ENCODE measurements around the gene FSD1.
"Not testable (repeated sequence)": the region's sequence is repeated elsewhere in the genome, so short reads cannot be mapped to it uniquely, and the experiment has no call there.

FSD1 gene

DNA sequence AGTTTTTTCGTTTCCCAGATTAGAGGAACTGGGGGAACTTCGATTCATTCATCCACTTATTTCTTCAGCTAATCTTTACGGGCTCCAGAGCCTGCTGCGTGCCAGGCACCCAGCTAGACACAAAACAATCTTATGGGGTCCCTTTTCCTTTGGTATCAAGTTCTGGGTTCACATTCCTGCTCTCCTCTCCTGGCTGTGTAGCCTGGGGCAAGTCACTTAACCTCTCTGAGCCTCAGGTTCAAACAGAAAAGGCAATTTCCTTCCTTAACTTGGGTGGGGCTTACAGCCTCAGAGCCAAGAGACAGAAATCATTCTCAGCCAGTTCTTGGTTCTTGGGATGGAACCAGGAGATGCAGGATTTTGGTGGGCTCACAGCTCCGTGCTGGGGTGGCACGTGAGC lies 19.4 kb upstream of the FSD1 start:
- no peak for DNase-seq (ENCODE audit: low read depth in 3 of 3)

DNA sequence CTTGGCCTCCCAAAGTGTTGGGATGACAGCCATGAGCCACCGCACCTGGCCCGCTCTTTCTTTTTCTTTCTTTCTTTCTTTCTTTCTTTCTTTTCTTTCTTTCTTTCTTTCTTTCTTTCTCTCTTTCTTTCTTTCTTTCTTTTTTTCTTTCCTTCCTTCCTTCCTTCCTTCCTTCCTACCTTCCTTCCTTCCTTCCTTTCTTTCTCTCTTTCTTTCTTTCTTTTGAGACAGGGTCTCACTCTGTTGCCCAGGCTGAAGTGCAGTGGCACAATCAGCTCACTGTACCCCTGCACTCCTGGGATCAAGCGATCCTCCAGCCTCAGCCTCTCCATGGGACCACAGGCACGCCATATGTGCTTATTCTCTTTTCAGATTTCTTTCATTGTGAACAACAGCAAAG lies 18.3 kb upstream of the FSD1 start:
- DNase-seq (ENCODE audit: low read depth in 3 of 3): not testable (repeated sequence)

DNA sequence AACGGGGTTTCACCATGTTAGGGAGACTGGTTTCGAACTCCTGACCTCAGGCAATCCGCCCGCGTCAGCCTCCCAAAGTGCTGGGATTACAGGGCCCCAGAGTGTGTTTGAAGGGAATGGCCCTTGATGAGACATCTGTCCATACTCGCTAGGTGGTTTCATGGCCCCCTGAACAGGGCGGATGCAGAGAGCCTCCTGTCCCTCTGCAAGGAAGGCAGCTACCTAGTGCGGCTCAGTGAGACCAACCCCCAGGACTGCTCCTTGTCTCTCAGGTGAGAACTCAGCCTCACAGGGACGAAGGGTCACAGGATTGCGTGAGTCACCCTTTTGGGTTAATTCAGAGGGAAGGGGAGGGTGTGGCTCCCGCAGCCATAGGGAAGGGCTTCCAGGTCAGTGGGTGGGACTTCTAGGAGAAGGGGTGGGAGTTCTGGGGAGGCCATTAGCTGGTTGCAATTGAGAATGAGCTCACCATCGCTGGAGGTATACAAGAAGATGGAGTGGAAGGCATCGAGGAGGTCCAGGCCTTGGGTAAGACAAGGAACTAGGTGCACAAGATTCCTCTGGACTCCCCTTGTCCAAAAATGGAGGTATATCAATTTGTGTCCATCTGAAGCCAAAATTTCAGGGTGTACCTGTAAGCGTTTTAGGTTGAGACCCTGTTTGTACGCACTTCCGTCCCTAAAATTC lies 16.2 kb upstream of the FSD1 start:
- DNase-seq (ENCODE audit: low read depth in 3 of 3): no peak

DNA sequence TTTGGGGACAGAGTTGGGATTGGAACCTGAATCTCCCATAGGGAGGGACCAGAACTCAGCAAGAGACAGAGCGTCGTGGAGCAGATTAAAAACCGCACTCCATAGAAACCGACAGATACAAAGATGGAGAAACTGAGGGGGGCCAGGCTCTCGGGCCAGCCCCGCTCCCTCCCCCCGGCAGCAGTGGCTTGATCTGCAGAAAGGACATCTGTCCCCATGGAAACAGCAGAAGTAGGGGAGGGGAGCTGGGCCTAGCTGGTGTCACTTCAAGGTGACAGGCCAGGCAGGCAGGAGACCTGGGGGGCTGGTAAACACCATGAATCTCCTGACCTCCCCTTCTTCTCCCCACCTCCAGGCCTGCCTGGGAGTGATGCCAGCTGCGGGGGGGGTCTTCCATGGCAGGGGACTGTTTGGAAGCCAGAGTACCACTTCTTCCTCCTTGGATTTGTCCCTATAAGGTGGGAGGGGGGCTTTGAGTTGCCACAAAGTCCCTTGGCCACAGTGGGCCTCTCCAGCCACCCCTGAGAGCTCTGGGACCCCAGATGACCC lies 13.1 kb upstream of the FSD1 start:
- DNase-seq (ENCODE audit: low read depth in 3 of 3): no peak

DNA sequence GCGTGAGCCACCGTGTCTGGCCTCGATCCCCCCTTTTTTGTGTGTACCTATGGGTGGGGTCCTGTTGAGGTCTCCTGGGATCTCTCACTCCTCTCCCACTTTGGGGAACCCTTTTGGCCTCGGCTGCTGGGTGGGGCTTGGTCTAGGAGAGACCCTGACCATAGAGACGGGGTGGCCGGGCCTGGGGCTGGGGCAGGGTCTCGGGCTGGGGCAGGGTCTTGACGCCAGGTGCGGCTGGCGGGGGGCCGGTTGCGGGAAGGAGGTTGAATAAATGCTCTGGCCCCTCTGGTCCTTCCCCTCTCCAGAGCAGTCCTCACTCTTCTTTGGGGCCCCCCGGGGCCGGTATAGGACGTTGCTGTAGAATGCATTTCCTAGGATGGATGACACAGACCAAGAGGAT lies 11.9 kb upstream of the FSD1 start:
- no peak for DNase-seq (ENCODE audit: low read depth in 3 of 3)

DNA sequence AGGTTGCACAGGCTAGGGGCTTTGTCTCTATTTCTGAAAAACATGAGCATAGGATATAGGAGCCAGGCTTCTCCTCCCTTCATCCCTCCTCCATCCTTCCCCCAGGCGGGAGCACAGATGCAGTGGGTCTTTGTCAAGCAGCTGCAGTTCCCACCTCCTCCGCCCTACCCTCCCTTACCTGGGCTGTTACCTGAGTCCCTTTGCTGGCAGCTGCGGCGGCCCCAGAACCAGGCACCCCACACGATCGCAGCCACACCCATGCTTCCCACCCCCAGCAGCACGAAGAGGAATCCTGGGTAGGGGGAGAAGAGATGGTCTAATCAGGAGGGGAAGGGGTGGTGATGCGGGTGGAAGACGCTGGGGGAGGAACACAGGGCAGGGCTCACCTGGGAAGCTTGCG lies 10.0 kb upstream of the FSD1 start:
- DNase-seq (ENCODE audit: low read depth in 3 of 3): no peak

DNA sequence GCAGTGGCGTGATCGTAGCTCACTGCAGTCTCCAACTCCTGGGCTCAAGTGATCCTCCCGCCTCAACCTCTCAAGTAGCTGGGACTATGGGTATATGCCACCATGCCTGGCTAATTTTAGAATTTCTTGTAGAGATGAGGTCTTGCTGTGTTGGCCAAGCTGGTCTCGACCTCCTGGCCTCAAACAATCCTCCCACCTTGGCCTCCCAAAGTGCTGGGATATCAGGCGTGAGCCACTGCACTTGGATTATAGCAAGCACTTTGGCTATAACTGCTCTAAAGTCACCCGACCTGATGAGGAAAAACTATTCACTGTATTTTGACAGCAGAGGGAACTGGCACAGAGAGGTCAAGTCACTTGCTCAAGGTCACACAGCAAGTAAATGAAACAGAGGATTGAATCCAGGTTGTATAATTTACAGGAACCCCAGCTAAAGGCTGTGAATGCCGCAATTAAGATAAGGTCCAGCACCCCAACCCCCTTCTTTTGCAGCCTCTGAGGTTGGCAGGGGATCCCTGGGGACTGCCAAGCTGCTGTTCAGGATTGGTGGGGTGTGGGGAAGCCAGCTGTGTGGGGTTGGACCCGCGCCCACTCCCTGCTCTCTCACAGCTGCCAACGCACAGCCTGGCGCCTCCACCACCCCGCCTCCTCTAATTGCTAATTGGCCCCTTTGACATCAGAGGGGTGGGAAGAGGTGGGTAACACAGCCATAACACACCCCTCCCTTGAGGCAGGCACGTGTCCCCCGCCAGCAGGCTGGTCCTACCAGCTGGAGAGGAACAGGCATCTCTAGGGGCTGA lies 8.2 kb upstream of the FSD1 start:
- DNase-seq (ENCODE audit: low read depth in 3 of 3): no peak

DNA sequence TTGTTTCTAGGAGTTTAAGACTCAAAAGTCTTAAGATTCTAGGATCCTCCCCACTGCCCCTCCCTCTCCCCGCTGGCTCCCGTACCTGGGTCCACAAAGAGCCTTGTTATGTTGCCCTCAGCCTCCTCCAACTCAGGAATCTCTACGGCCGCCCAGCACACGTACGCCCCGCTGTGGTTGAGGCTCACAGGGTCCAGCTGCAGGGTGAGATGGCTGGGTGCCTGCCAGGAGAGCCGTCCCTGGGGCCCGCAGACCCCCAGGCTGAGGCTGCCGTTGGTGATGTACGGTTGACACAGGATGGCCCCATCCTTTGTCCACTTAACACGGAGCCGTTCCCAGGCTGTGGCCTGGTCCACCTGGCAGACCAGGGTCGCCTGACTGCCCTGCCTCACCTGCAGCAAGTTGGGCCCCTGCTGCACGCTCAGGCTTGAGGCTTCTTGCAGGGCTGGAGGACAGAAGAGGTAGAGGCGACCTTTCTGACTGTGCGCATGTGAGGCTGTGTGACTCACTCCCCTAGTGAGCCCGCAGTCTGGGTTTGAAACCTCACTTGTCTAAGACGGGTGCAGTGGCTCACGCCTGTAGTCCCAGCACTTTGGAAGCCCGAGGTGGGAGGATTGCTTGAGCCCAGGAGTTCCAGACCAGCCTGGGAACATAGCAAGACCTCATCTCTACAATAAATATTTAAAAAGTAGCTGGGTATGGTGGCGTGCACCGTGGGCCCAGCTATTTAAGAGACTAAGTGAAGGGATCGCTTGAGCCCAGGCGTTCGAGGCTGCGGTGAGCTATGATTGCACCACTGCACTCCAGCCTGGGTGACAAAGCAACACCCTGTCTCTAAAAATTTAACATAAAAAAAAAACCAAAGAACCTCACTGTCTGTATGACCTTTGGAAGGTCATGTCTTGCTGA lies 6.2 kb upstream of the FSD1 start:
- peak in 1 of 3 experiments; percentile 38 for DNase-seq (ENCODE audit: low read depth in 3 of 3)

DNA sequence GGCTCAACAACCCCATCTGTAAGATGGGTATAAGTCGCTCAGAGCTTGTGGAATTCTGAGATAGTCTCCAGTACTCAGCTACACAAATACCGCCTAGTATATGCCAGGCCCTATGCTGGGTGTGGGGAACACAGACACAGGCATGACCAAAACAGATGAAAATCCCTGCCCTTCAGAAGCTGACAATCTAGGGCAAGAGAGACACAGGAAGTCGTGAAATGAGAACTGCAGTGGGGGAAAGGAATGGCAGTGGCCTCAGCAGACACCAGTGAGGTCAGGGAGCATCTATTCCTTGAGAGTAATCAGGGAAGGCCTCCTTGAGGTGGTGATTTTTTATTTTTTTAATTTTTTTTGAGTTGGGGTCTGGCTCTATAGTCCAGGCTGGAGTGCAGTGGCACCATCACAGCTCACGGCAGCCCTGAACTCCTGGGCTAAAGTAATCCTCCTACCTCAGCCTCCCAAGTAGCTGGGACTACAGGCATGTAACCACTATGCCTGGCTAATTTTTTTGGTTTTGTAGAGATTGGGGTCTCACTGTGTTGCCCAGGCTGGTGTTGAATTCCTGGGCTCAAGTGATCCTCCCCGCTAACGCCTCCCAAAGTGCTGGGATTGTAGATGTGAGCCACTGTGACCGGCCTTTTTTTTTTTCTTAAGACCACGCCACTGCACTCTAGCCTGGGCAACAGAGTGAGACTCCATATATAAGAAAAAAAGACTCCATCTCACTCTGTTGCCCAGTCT lies 5.4 kb upstream of the FSD1 start:
- no peak for DNase-seq (ENCODE audit: low read depth in 3 of 3)

DNA sequence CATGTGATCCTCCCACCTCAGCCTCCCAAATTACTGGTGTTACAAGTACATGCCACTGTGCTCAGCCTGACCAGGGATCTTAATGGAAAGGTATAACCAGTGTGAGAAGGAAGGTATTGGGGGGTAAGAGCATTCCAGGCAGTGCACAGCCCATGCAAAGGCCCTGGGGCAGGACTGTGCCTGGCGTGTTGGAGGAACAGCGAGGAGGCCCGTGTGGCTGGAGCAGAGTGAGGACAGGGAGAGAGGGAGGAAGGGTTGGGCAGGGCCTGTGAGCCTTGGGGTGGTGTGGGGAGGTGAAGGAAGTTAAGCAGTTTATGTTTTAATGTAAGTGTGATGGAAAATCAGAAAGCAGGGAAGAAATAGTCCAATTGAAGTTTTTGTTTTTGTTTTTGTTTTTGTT lies 3.8 kb upstream of the FSD1 start:
- no peak for DNase-seq (ENCODE audit: low read depth in 3 of 3)

DNA sequence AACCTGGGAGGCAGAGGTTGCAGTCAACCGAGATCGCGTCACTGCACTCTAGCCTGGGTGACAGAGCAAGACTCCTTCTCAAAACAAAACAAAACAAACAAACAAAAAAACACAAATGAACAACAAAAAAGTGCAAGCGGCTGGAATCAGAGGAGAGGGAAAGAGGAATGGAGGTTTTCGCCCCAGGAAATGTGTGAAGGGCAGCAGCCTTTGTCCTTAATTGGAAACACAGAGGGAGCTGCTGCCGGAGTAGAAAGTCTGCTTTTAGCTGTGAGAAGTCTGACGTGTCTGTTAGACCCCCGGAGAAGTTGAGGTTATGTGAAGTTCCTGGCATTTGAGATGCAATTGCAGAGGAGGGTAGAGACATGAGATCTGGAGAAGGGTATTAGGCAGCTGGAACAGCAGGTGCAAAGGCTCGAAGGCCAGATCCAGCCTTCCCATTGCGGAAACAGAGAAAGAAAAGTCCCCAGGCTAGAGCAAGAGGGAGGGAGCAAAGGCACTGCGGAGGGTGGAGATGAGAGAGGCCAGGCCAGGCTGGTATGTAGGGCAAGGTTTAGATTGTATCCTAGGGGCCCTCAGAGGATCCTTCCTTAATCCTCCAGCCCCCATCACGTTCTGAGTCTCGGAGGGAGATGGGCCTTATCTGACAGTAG lies 2.7 kb upstream of the FSD1 start:
- DNase-seq (ENCODE audit: low read depth in 3 of 3): no peak

DNA sequence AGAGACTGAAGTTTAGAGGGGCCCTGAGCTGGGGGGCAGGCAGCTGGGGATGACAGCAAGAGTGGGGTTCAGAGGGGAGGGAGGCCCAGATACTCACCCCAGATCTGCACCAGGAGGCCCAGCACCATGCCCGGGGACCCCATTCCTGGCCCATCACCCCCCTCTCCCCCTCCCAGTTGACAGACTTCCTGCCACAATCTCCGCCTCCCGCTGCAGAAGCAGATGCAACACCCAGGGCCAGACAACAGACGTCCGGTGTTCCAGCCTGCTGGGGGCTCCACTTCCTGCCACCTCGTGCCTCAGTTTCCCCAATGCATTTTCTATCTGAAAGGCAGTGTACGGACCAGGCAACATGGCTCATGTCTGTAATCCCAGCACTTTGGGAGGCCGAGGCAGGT lies 2.2 kb upstream of the FSD1 start, which contains the start of gene TMIGD2:
Gene TMIGD2, minus strand, starts transcription at position 147 of the 398 bp plus-strand sequence. Its CDS starts 4 bp downstream, at position 143.
- no peak for DNase-seq (ENCODE audit: low read depth in 3 of 3)

DNA sequence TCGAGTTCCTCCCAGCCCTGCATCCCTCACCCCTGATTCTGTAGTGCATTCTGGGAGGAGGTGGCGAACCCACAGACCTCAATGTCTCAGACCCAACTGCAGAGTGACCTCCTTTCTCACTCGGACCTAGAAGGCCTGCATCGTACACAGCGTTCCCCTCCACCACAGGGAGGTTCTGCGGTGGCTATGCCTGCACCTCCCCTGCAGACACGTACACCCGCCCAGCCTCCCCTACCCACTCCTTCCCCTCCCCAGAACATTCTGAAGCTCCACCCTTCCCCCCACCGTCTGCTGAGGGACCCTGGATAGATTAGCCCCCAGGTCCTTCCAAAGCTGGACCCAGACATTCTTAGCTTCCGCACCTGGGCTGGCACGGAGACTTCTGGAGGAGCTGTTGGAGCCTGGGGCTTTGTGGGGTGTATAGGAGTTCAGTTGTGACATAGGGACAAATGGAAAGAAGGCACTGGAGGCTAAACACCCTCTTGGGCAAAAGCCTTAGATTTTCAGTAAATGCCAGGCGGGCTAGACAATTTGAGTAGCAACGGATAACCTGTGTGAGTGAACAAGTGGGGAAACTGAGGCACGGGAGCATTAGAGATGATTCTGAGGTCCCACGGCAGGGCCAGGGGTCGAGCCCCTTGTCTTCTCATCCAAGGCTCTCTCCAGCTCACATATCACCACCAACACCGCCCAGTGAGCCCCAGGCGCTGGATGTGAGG lies 420 bp upstream of the FSD1 start:
- no peak for DNase-seq (ENCODE audit: low read depth in 3 of 3)

DNA sequence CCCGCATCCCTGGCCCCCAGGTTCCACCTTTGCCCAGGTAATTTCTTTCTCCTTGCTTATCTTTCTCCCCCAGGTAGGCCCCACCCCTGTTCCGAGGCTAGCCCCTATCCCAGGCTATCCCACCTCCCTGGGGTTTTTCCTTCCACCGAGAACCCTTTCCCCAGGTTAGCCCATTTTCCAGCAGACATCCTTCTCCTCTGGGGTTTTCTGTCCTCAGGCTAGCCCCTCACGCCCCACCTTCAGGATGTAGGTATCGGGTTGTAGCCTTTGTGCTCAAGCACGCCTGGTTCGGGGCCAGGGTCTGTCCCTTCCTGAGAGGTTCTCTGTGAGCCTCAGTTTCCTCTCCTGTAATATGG lies 837 bp downstream of the FSD1 start:
- no peak for DNase-seq (ENCODE audit: low read depth in 3 of 3)

DNA sequence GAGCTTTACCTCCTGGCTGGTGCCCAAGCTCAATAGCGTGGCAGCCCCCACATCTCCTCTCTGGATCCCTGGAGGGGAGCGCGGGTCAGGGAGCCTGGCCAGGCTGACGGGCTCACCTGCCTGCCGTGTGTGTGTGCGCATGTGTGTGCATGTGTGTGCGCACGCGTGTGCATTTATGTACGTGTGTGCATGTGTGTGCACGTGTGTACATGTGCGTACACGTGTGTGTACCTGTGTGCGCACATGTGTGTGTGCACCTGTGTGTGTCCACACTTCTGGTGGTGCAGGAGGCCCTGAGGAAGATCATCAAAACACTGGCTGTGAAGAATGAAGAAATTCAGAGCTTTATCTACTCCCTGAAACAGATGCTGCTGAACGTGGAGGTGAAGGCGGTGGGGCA lies 1.3 kb downstream of the FSD1 start:
- no peak for DNase-seq (ENCODE audit: low read depth in 3 of 3)

DNA sequence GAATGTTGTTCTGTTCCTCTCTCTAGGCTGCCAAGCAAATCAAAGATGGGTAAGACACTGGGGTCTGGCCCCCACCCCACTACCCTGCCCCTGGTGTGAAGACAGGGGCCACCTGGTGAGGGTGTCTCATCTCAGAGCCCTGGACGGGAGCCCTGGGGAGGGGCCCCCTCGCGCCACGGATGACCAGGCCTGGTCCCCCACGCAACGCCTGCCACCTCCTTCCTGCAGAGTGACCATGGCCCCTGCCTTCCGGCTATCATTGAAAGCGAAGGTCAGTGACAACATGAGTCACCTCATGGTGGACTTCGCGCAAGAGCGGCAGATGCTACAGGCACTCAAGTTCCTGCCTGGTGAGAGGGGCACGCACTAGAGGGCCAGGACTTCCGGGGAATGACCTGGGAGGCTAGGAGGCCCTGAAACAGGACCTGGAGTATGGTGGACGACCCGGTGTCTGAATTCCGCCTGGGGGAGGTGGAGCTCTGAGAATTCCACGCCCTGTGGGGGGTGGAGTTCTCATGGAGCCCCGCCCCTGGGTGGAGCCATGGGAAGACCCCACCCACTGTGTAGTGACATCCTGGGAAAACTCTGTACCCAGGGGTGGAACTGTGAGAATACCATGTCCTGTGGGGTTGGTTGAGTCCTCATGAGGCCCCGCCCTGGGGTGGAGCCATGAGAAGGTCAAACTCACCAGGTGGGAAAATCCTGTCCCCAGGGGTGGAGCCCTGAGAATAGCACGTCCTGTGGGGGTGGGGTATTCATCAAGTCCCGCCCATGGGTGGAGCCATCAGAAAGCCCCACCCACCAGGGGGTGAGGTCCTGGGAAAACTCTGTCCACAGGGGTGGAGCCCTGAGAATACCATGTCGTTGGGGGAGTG lies 6.1 kb downstream of the FSD1 start:
- peak in 1 of 3 experiments; percentile 22 for DNase-seq (ENCODE audit: low read depth in 3 of 3)

DNA sequence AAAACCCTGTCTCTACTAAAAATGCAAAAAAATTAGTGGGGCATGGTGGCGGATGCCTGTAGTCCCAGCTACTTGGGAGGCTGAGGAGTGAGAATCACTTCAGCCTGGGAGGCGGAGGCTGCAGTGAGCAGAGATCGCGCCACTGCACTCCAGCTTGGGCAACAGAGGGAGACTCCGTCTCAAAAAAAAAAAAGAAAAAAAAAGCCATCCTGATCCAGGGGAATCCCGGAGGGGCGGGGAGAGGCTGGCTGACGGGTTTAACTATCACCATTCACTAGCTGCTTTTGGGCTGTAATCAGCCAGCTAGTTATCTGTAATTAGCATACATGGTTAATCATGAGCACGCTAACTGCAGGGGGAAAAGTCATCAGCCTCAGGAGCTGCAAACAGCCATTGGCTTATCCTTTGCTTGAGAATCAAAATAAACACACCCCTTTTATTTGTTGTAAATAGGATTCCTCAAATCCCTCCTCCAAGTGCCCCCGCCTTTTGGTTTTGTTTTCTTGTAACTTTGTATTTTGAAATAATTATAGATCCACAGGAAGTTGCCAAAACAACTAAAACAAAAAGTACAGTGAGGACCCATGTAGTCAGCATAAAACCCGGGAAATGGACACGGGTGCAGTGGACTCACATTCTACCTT lies 9.6 kb downstream of the FSD1 start:
- no peak for DNase-seq (ENCODE audit: low read depth in 3 of 3)

DNA sequence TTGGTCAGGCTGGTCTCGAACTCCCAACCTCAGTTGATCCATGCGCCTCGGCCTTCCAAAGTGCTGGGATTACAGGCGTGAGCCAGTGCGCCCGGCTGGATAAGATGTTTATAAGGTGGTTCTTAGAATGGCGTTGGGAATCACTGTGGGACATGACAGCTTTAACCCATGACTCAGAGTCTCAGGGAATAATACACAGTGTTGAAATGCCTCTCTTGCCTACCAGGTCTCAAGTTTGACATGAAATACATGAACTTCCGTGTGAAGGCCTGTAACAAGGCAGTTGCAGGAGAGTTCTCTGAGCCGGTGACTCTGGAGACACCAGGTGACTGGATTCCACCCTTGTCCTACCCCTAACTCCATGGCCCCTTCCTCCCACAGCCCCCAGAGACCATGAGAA lies 12.6 kb downstream of the FSD1 start:
- DNase-seq (ENCODE audit: low read depth in 3 of 3): no peak

DNA sequence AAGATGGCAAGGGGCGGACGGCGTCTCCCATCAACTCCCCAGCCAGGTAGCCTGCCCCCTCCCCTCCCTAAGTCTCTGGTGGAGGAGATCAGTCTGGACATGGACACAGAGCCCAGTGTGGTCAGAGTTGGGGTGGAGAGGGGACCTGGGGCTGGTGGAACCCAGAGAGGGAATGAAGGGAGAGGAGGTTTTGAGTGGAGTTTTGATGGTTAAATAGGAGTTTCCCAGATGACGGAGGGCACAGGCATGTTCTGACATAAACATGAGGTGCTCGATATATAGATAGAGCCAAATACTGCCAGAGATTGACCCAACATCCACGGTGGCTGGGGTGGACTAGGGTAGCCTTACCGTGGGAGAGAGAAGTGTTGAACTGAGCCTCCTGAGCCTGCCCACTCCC lies 14.1 kb downstream of the FSD1 start:
- no peak for DNase-seq (ENCODE audit: low read depth in 3 of 3)
